B cell (primary cell): Measurements from ENCODE around the gene ANKRD11. TPM values are rescaled to one million over a fixed set of nuclear protein-coding genes. Genes with fewer than 3 reads are reported as not detected.

Experiments
- ATAC-seq: fragments of 200-7000 bp; cut with Tn5 transposase; one replicate; pipeline ENCODE4 v1.10.0; 2021; ENCODE audit warnings: low read depth, mild to moderate bottlenecking, moderate number of reproducible peaks, moderate library complexity
- CTCF ChIA-PET: fragments of 350-600 bp; sonication (Branson Sonifier 250); formaldehyde crosslinking; loops from one replicate; lab custom pipeline; 2021; ENCODE audit warnings: antibody characterized with exemption, inconsistent platforms; lab: Charles Lee
- POLR2A ChIA-PET: fragments of 350-600 bp; sonication (Branson Sonifier 250); formaldehyde crosslinking; loops from one replicate; lab custom pipeline; 2021; ENCODE audit warnings: antibody characterized with exemption; lab: Charles Lee
- DNase-seq: peaks from one replicate; pipeline ENCODE4 v3.0.0; 2013
- H2AFZ ChIP-seq: 2 replicates; pipeline ENCODE4 v1.6.1; 2012; ENCODE audit warnings: mild to moderate bottlenecking, low read depth, low read length; ENCODE audit not compliant: insufficient read depth, poor library complexity, severe bottlenecking
- H3K27ac ChIP-seq, 2 donors: 1 replicate in 1 of 2; 2 replicates in 1 of 2; pipeline ENCODE4 v1.5.1; 2012 to 2013; ENCODE audit warnings: low read length in 2 of 2, mild to moderate bottlenecking in 2 of 2, moderate library complexity in 1 of 2
- H3K27me3 ChIP-seq, 4 experiments: fragments of 200-600 bp in 1 of 4; sonication (generic) in 1 of 4; replicated peaks in 1 of 4; 1 replicate in 2 of 4; 2 replicates in 2 of 4; pipeline versions ENCODE4 v1.6.1 to v1.7.0; 2013 to 2016; ENCODE audit warnings: low read length in 3 of 4, mild to moderate bottlenecking in 2 of 4, mixed read lengths in 1 of 4, moderate library complexity in 1 of 4; ENCODE audit not compliant: insufficient read depth in 4 of 4, control insufficient read depth in 3 of 4; ENCODE audit errors: control extremely low read depth in 1 of 4
- H3K36me3 ChIP-seq, 2 experiments: replicated peaks in 1 of 2; 1 replicate in 1 of 2; 2 replicates in 1 of 2; pipeline versions ENCODE4 v1.6.1 to v1.7.1; 2013; ENCODE audit warnings: low read length in 1 of 2; ENCODE audit not compliant: insufficient read depth in 2 of 2, control insufficient read depth in 1 of 2; ENCODE audit errors: control extremely low read depth in 1 of 2, extremely low read depth in 1 of 2
- H3K4me1 ChIP-seq, 2 donors: fragments of 200-600 bp in 1 of 2; sonication (generic) in 1 of 2; 1 replicate in 1 of 2; 2 replicates in 1 of 2; pipeline versions ENCODE4 v1.5.1 to v1.6.1; 2013 to 2017; ENCODE audit warnings: low read length in 2 of 2; ENCODE audit not compliant: control insufficient read depth in 2 of 2, insufficient read depth in 2 of 2
- H3K4me2 ChIP-seq: replicated peaks from 2 replicates; pipeline ENCODE3; 2012; ENCODE audit warnings: mild to moderate bottlenecking, low read depth, low read length; ENCODE audit not compliant: poor library complexity, severe bottlenecking
- H3K4me3 ChIP-seq, 5 experiments: fragments of 200-600 bp in 1 of 5; sonication (generic) in 1 of 5; 1 replicate in 3 of 5; 2 replicates in 2 of 5; pipeline versions ENCODE4 v1.5.1 to v1.7.0; 2011 to 2016; ENCODE audit warnings: low read length in 4 of 5, mild to moderate bottlenecking in 4 of 5, low read depth in 2 of 5, control low read depth in 1 of 5, moderate library complexity in 1 of 5; ENCODE audit not compliant: insufficient read depth in 1 of 5; ENCODE audit errors: control extremely low read depth in 1 of 5, extremely low read depth in 1 of 5
- H3K79me2 ChIP-seq: fragments of 200-600 bp; sonication (generic); one replicate; pipeline ENCODE4 v1.6.0; 2016; ENCODE audit warnings: low read length; ENCODE audit not compliant: control insufficient read depth, insufficient read depth
- H3K9ac ChIP-seq: fragments of 200-600 bp; sonication (generic); 2 replicates; pipeline ENCODE4 v1.6.1; 2017; ENCODE audit warnings: mild to moderate bottlenecking, low read length, moderate library complexity
- H3K9me3 ChIP-seq, 3 donors: one replicate each; pipeline versions ENCODE4 v1.6.1 to v1.7.1; 2013; ENCODE audit warnings: low read length in 2 of 3; ENCODE audit not compliant: control insufficient read depth in 2 of 3, insufficient read depth in 1 of 3; ENCODE audit errors: control extremely low read depth in 1 of 3
- H4K20me1 ChIP-seq: 2 replicates; pipeline ENCODE4 v1.6.0; 2012; ENCODE audit warnings: mild to moderate bottlenecking, low read length; ENCODE audit not compliant: insufficient read depth, control insufficient read depth, poor library complexity, severe bottlenecking
- H3K27ac Mint-ChIP-seq: one replicate; pipeline ENCODE4 v1.8.0; 2021; ENCODE audit warnings: mixed read lengths
- H3K27me3 Mint-ChIP-seq: one replicate; pipeline ENCODE4 v1.8.0; 2021; ENCODE audit warnings: mixed read lengths
- H3K4me1 Mint-ChIP-seq: one replicate; pipeline ENCODE4 v1.8.0; 2021; ENCODE audit warnings: mixed read lengths
- H3K4me3 Mint-ChIP-seq: one replicate; pipeline ENCODE4 v1.8.0; 2021; ENCODE audit warnings: mixed read lengths
- H3K9me3 Mint-ChIP-seq: one replicate; pipeline ENCODE4 v1.8.0; 2022; ENCODE audit warnings: mixed read lengths; ENCODE audit not compliant: insufficient read depth
- EZH2 ChIP-seq: IDR thresholded peaks from 2 replicates; pipeline ENCODE4 v1.6.1; 2012; ENCODE audit warnings: borderline replicate concordance, low read depth, mild to moderate bottlenecking, moderate library complexity, low read length; ENCODE audit not compliant: insufficient read depth, poor library complexity, severe bottlenecking
- WGBS: methylation state at CpG from one replicate; pipeline ENCODE4 v1.1.5; 2013; ENCODE audit warnings: missing lambda C conversion rate; ENCODE audit not compliant: insufficient coverage; 5-methylcytosine and 5-hydroxymethylcytosine counted together
- intact Hi-C: fragments of 100-400 bp; cut with micrococcal nuclease; formaldehyde crosslinking; loops from one replicate; pipeline ENCODE4 v1.10.0; 2022
- polyA plus RNA-seq: library from polyadenylated mRNA; depleted of rRNA; stranded (reverse); fragments of >200 nt; gene quantifications from 2 replicates; pipeline ENCODE4 v1.2.3, GENCODE V29; 2012
- total RNA-seq, 2 donors: library from RNA; stranded (reverse); fragments of 120-200 nt in 1 of 2; gene quantifications; 1 replicate in 1 of 2; 2 replicates in 1 of 2; pipeline versions ENCODE4 v1.2.3 to v1.2.4, GENCODE V29; 2013 to 2022
- TF ChIP-seq, protein P1 (sequence below): fragments of 200-600 bp; IDR thresholded peaks from one replicate; pipeline ENCODE4 v1.8.0; 2022; ENCODE audit warnings: antibody characterized with exemption, mild to moderate bottlenecking

ANKRD11 gene
- total and polyA plus RNA-seq, 2 donors (not counting 1 experiment from before 2014, with no cell fraction given): 67.9 to 314 TPM

DNA sequence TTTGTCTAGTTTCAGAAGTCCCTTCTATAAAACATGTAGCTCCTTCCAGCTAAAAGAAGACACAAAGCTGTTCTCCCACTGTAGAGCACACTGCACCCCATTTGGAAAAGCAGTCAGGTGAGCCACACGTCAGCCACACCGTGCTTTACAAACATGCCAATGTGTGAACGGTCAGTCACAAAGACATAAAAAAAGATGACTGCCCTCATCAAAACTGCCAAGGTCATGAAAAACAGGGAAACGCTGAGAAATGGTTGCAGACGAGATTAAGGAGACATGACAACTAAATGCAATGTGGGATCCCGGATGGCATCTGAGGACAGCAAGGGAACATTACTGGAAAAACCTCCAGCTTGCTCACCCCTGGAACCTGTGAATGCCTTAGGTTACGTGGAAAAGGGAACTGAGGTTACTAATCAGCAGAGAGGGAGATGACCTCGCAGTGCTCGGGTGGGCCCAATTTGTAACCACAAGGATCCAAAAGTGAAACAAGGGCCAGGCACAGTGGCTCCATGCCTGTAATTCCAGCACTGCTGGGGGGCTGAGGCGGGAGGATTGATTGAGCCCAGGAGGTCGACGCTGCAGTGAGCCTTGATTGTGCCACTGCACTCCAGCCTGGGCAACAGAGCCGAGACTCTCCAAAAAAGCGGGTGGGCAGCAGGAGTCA lies 8.1 kb downstream of the ANKRD11 start:
- Mint-ChIP-seq H3K27ac (no peak overlapping the region), H3K4me1 (peaks cover 85% of the 10 kb centered on the region), H3K4me3 (peak overlapping the region; percentile 67), H3K27me3 (no peaks in the 10 kb centered on the region), H3K9me3 (no peaks in the 10 kb centered on the region)
- 89% methylated on average over 14 of the region's 14 CpGs for WGBS
- ATAC-seq (no peak), DNase-seq (no peak)
- intact Hi-C loops: loop anchor here (5.0 kb wide), 1 partner anchor 45 kb away; no protein-coding TSS in a partner anchor
- H3K4me3 ChIP-seq: no peak overlapping the region
- H3K4me1 ChIP-seq: peaks cover 85 to 86% of the 10 kb centered on the region in 2 donors
- CTCF ChIA-PET: no interaction called here
- H3K36me3 ChIP-seq: peaks cover 0 to 5% of the 10 kb centered on the region in 2 experiments
- no peak overlapping the region for H3K27ac ChIP-seq
- TF ChIP-seq EZH2: no peak
- TF ChIP-seq, protein P1, sequence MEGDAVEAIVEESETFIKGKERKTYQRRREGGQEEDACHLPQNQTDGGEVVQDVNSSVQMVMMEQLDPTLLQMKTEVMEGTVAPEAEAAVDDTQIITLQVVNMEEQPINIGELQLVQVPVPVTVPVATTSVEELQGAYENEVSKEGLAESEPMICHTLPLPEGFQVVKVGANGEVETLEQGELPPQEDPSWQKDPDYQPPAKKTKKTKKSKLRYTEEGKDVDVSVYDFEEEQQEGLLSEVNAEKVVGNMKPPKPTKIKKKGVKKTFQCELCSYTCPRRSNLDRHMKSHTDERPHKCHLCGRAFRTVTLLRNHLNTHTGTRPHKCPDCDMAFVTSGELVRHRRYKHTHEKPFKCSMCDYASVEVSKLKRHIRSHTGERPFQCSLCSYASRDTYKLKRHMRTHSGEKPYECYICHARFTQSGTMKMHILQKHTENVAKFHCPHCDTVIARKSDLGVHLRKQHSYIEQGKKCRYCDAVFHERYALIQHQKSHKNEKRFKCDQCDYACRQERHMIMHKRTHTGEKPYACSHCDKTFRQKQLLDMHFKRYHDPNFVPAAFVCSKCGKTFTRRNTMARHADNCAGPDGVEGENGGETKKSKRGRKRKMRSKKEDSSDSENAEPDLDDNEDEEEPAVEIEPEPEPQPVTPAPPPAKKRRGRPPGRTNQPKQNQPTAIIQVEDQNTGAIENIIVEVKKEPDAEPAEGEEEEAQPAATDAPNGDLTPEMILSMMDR: no peak
- POLR2A ChIA-PET: interaction anchor here (0.5 to 0.6 kb wide), 3 partner anchors 47 to 152 kb away, joined by 3 to 4 read pairs (median 3); no protein-coding TSS in a partner anchor
- no peak overlapping the region for H2AFZ ChIP-seq
- no peak overlapping the region for H3K9ac ChIP-seq
- H4K20me1 ChIP-seq: peaks cover 89% of the 10 kb centered on the region
- no peaks in the 10 kb centered on the region for H3K27me3 ChIP-seq
- peaks cover 100% of the 10 kb centered on the region for H3K79me2 ChIP-seq
- H3K4me2 ChIP-seq: peak overlapping the region; percentile 73
- no peaks in the 10 kb centered on the region for H3K9me3 ChIP-seq

DNA sequence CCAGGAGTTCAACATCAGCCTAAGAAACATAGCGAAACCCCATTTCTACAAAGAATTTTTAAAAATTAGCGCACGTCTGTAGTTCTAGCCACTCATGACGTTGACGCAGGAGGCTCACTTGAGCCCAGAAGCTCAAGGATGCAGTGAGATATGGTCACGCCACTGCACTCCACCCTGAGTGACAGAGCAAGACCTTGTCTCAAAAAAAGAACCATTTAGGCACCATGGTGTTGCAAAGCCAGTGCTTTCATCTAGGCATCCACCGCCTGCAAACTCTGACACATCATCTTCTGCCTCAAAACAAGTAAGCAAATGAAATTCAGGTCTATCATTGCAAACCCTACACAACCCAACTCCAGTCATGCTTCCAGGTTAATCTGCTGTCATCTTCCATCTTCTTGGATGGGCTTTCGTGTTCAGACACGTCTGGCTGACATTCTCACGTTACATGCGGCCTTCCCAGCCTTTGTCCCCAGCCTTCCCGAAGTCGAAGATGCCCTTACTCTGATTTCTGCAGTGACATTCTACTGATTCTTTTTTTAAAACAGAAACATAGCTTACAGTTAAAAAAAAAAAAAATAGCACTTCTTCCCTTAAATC lies 8.9 kb downstream of the ANKRD11 start:
- WGBS: 97% methylated on average over 13 of the region's 13 CpGs
- Histone ChIP-seq H3K4me2 (peak overlapping the region; percentile 73), H3K4me3 (no peak overlapping the region), H3K27me3 (no peaks in the 10 kb centered on the region), H3K9ac (no peak overlapping the region), H3K4me1 (peaks cover 85 to 86% of the 10 kb centered on the region in 2 donors), H2AFZ (no peak overlapping the region), H3K27ac (no peak overlapping the region), H3K9me3 (no peaks in the 10 kb centered on the region), H4K20me1 (peaks cover 88% of the 10 kb centered on the region), H3K36me3 (peaks cover 0 to 5% of the 10 kb centered on the region in 2 experiments), H3K79me2 (peaks cover 100% of the 10 kb centered on the region)
- H3K9me3 Mint-ChIP-seq: no peaks in the 10 kb centered on the region
- no peak for TF ChIP-seq EZH2
- TF ChIP-seq, protein P1: no peak
- ChIA-PET POLR2A (interaction anchor here (0.6 kb wide), 3 partner anchors 46 to 210 kb away, joined by 3 to 4 read pairs (median 4); no protein-coding TSS in a partner anchor), CTCF (no interaction called here)
- peaks cover 87% of the 10 kb centered on the region for H3K4me1 Mint-ChIP-seq
- DNase-seq: no peak
- no peaks in the 10 kb centered on the region for H3K27me3 Mint-ChIP-seq
- H3K4me3 Mint-ChIP-seq: peak overlapping the region; percentile 44
- H3K27ac Mint-ChIP-seq: no peak overlapping the region
- no peak for ATAC-seq
- intact Hi-C loops: loop anchor here (5.0 kb wide), 1 partner anchor 44 kb away; no protein-coding TSS in a partner anchor
